Activated T-cell treated with anti-CD3 and anti-CD28 coated beads, Interleukin-2, amount 50 U/mL, for 4 hours (primary cell): ENCODE measurements around the gene KRT9. TPM values are rescaled to one million over a fixed set of nuclear protein-coding genes. Genes with fewer than 3 reads are reported as not detected.
"Not testable (repeated sequence)": the region's sequence is repeated elsewhere in the genome, so short reads cannot be mapped to it uniquely, and the experiment has no call there.

ENCODE experiments used
- ATAC-seq, 2 donors: fragments of 200-7000 bp; cut with Tn5 transposase; one replicate each; pipeline ENCODE4 v1.10.0; 2021
- DNase-seq: peaks from one replicate; pipeline ENCODE4 v3.0.0-alpha.2; 2020
- H3K27me3 Mint-ChIP-seq: one replicate; pipeline ENCODE4 v1.8.0; 2021; ENCODE audit warnings: low read depth, mixed read lengths
- H3K36me3 Mint-ChIP-seq: one replicate; pipeline ENCODE4 v1.8.0; 2022; ENCODE audit warnings: mixed read lengths; ENCODE audit not compliant: insufficient read depth
- H3K4me1 Mint-ChIP-seq: one replicate; pipeline ENCODE4 v1.8.0; 2021; ENCODE audit warnings: low read depth, mixed read lengths
- H3K4me3 Mint-ChIP-seq: one replicate; pipeline ENCODE4 v1.8.0; 2021; ENCODE audit warnings: mild to moderate bottlenecking, moderate library complexity, mixed read lengths
- H3K9me3 Mint-ChIP-seq: one replicate; pipeline ENCODE4 v1.8.0; 2021; ENCODE audit warnings: mixed read lengths
- total RNA-seq, 3 donors: library from RNA; stranded (reverse); gene quantifications; one replicate each; pipeline ENCODE4 v1.2.1, GENCODE V29; 2021

The KRT9 gene
- total RNA-seq, 3 donors from 2014 or later: not detected

DNA sequence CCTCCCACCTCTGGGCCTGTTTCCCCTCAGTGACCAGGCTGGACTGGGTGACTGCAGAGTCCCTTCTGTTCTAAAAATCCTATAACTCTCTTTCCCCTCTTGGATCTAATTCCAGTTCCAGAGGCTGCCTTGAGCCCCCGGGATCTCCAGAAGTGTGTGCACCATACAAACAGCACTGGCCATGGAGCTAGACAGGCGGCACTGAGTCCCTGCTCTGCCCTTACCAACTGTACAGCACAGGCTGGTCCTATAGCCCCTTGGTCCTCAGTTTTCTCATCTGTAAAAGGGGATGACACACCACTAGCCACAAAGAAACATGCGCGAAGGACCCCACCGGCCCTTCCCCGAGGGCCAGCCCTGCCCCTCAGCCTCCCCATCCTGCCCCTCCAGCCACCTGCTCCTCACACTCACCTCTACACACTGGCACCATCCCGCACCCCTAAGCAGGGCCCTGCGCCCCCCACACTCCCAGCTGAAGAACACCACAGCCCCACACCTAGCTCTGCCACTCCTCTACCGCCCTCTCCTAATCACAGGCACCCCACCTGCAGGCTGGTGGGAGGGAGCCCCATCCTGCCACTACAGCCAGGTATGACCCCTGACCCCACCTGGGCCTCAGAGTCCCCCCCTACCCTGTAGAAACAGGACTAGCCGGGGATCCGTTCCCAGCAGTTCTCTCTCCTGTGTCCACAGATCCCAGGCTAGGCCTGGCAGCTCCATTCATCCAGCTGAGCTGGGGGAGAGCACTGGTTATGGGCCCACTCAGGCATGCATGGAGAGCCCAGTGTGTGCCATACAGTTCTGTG is 41.6 kb upstream of the KRT9 start:
- no peaks in the 10 kb centered on the region for H3K36me3 Mint-ChIP-seq
- no peak overlapping the region for H3K4me3 Mint-ChIP-seq
- no peaks in the 10 kb centered on the region for H3K9me3 Mint-ChIP-seq
- DNase-seq (no peak), ATAC-seq (no peak)
- H3K4me1 Mint-ChIP-seq: no peaks in the 10 kb centered on the region
- H3K27me3 Mint-ChIP-seq: peaks cover 21% of the 10 kb centered on the region

GRCh38 chr17:41612376-41613160 is 40.7 kb upstream of the KRT9 start, which contains the start of gene KRT16:
Gene KRT16, minus strand, starts transcription at chr17:41612767. Its CDS starts 79 bp downstream, at chr17:41612688.
- ATAC-seq, H3K4me3 Mint-ChIP-seq, H3K4me1 Mint-ChIP-seq, H3K36me3 Mint-ChIP-seq, H3K9me3 Mint-ChIP-seq, DNase-seq: not testable (repeated sequence)
- peaks cover 23% of the 10 kb centered on the region for H3K27me3 Mint-ChIP-seq

DNA sequence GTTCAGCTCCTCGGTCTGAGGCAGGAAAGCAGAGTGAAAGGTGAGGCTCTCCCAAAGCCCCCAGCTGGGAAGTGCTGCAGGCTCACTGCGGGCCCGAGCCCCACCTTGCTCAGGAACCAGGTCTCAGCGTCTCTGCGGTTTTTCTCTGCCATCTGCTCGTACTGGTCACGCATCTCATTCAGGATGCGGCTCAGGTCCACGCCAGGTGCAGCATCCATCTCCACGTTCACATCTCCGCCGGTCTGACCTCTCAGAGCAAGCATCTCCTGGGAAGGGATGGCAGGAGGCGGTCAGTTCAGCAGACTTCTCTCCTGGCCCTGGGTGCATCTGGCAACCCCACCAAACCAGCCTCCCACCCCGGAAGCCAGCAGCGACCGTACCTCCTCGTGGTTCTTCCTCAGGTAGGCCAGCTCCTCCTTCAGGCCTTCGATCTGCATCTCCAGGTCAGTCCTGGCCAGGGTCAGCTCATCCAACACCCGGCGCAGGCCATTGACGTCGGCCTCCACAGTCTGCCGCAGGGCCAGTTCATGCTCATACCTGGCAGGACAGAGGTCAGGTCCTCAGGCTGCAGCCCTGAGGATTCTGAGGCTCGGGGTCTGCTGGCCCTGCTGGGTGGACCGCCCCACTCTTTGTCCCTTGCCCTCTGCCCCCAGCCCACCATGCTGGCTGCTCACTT is 39.2 kb upstream of the KRT9 start:
- peaks cover 15% of the 10 kb centered on the region for H3K9me3 Mint-ChIP-seq
- no peaks in the 10 kb centered on the region for H3K36me3 Mint-ChIP-seq
- no peak overlapping the region for H3K4me3 Mint-ChIP-seq
- no peaks in the 10 kb centered on the region for H3K4me1 Mint-ChIP-seq
- peaks cover 28% of the 10 kb centered on the region for H3K27me3 Mint-ChIP-seq
- DNase-seq (no peak), ATAC-seq (no peak)

DNA sequence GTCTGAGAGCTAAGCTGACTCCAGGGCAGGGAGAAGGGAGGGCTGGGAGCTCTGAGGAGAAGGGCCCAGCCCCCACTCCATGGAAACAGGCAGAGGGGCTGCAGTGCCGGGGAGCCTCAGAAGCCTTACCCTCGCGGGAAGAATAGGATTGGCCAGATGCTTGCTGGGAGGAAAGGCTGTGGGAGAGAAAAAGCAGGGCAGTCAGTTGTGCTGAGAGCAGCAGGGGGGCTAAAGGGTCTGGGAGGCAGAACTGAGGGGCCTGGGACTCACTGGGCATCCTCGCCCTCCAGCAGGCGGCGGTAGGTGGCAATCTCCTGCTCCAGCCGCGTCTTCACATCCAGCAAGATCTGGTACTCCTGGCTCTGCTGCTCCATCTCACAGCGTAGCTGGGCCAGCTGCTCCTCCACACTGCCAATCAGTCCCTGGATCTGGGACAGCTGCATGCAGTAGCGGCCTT is 38.2 kb upstream of the KRT9 start:
- not testable (repeated sequence) for DNase-seq, H3K4me1 Mint-ChIP-seq, H3K4me3 Mint-ChIP-seq, ATAC-seq, H3K36me3 Mint-ChIP-seq
- H3K27me3 Mint-ChIP-seq: peaks cover 32% of the 10 kb centered on the region
- peaks cover 15% of the 10 kb centered on the region for H3K9me3 Mint-ChIP-seq

- H3K4me3 Mint-ChIP-seq, H3K36me3 Mint-ChIP-seq, H3K4me1 Mint-ChIP-seq, DNase-seq, ATAC-seq: not testable (repeated sequence)
- H3K27me3 Mint-ChIP-seq: peaks cover 33% of the 10 kb centered on the region
- H3K9me3 Mint-ChIP-seq: peaks cover 15% of the 10 kb centered on the region
Observed at GRCh38 chr17:41606930-41607329, 35.1 kb upstream of the KRT9 start.

DNA sequence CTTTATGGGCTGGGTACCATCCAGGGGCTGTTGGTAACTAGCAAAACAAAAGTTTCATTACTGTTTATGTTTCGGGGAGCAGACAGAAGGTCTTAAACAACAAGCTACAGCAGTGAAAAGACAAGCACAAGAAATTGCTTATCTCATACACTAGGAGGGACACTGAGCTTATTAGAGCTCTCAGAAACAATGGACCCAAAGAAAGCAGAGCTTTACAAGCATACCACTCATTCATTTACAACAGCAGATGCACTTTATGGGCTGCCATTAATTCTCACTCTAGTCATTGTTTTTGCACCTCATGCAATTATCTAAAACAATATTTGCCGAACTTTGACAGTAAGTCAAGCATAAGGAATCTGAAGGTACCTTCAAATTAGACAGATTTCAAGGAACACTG is 30.7 kb upstream of the KRT9 start:
- H3K4me1 Mint-ChIP-seq: no peaks in the 10 kb centered on the region
- H3K4me3 Mint-ChIP-seq: no peak overlapping the region
- peaks cover 26% of the 10 kb centered on the region for H3K27me3 Mint-ChIP-seq
- H3K36me3 Mint-ChIP-seq: no peaks in the 10 kb centered on the region
- DNase-seq: no peak
- ATAC-seq: no peak
- H3K9me3 Mint-ChIP-seq: peaks cover 12% of the 10 kb centered on the region

GRCh38 chr17:41600318-41600717 is 28.5 kb upstream of the KRT9 start:
- Mint-ChIP-seq H3K9me3 (no peaks in the 10 kb centered on the region), H3K27me3 (peaks cover 17% of the 10 kb centered on the region), H3K4me1 (no peaks in the 10 kb centered on the region), H3K36me3 (no peaks in the 10 kb centered on the region), H3K4me3 (no peak overlapping the region)
- ATAC-seq (no peak), DNase-seq (no peak)

DNA sequence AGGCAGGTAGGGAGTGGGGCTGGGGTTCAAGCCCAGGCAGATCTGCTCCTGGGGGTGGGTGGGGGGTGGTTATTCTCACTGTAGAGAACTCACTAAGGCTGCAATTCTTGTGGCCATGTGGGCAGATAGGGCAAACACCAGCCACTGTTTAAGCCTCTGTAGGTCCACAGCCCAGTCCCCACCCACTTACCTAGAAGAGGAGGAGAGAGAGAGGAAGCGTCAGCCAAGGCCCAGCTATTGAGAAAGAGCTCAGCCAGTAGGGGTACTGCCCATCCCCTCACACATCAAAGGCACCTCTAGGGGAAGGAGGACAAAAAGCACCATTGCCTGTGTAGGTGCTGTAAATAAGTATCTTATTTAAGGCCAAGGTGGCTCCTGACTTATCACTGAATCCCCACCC is 27.8 kb upstream of the KRT9 start:
- Mint-ChIP-seq H3K36me3 (no peaks in the 10 kb centered on the region), H3K9me3 (no peaks in the 10 kb centered on the region), H3K27me3 (peaks cover 12% of the 10 kb centered on the region), H3K4me1 (no peaks in the 10 kb centered on the region), H3K4me3 (no peak overlapping the region)
- ATAC-seq (no peak), DNase-seq (no peak)

DNA sequence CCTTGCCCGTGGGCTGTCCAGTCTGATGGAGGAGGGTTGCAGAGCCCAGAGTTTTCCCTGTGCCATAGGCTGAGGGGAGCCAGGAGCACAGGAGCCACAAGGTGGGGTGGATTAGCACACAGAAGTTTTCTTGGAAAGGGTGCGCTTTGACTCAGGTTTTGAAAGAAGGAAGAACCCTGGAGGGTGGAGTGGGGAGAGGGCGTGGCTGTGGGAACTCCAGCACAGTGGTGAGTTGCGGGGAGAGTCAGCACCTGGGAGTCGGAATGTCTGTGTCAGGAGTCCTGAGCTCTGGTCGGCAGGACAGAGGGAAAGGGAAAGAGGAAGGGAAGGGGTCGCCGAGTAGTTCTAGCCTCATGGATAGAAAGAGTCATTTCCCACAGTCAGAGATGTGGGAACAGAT is 23.7 kb upstream of the KRT9 start:
- Mint-ChIP-seq H3K27me3 (peaks cover 16% of the 10 kb centered on the region), H3K4me1 (no peaks in the 10 kb centered on the region), H3K36me3 (no peaks in the 10 kb centered on the region), H3K9me3 (no peaks in the 10 kb centered on the region), H3K4me3 (no peak overlapping the region)
- DNase-seq (no peak), ATAC-seq (no peak)

DNA sequence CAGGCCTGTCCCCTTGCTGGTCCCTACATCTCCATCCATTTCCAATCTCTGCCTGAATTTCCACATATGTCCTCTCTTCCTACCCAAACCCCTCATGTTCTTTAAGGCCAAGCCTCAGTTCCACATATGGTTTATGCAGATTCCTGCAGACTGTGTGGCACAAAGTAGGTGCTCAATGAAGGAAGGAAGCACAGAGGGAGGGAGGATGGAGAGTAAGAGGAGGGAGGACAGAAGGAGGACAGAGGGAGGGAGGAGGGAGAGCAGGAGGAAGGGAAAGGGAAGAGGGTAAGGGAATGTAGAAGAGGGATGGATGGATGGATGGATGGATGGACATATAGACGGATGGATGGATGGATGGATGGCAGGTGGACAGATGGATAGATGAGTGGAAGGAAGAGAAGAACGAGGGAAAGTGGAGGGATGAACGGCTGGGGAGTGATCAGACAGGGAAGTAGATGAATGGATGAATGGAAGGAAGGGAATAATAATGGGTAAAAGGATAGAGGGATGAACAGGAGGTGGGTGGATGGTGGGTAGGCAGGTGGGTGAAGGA is 22.6 kb upstream of the KRT9 start:
- Mint-ChIP-seq H3K27me3 (peaks cover 20% of the 10 kb centered on the region), H3K4me1 (no peaks in the 10 kb centered on the region), H3K36me3 (no peaks in the 10 kb centered on the region), H3K4me3 (no peak overlapping the region), H3K9me3 (no peaks in the 10 kb centered on the region)
- ATAC-seq (no peak), DNase-seq (no peak)

GRCh38 chr17:41593306-41593981 is 21.6 kb upstream of the KRT9 start:
- DNase-seq (no peak), ATAC-seq (no peak)
- Mint-ChIP-seq H3K4me1 (no peaks in the 10 kb centered on the region), H3K36me3 (no peaks in the 10 kb centered on the region), H3K9me3 (no peaks in the 10 kb centered on the region), H3K27me3 (peaks cover 24% of the 10 kb centered on the region), H3K4me3 (no peak overlapping the region)

GRCh38 chr17:41592601-41593305 is 20.9 kb upstream of the KRT9 start:
- no peaks in the 10 kb centered on the region for H3K9me3 Mint-ChIP-seq
- peaks cover 24% of the 10 kb centered on the region for H3K27me3 Mint-ChIP-seq
- no peak for ATAC-seq
- no peak overlapping the region for H3K4me3 Mint-ChIP-seq
- H3K36me3 Mint-ChIP-seq: no peaks in the 10 kb centered on the region
- H3K4me1 Mint-ChIP-seq: no peaks in the 10 kb centered on the region
- DNase-seq: no peak

GRCh38 chr17:41589301-41589700 is 17.4 kb upstream of the KRT9 start:
- no peak for DNase-seq
- no peak for ATAC-seq
- no peaks in the 10 kb centered on the region for H3K9me3 Mint-ChIP-seq
- H3K36me3 Mint-ChIP-seq: no peaks in the 10 kb centered on the region
- H3K4me3 Mint-ChIP-seq: no peak overlapping the region
- peaks cover 26% of the 10 kb centered on the region for H3K27me3 Mint-ChIP-seq
- no peaks in the 10 kb centered on the region for H3K4me1 Mint-ChIP-seq
